H1 (cell line): ENCODE results near the gene TRAPPC3. TPM values are rescaled to one million over a fixed set of nuclear protein-coding genes. Genes with fewer than 3 reads are reported as not detected.

Experiments
- ATF2 ChIP-seq: IDR thresholded peaks from 2 replicates; pipeline ENCODE4 v1.6.1; 2012; ENCODE audit warnings: low read length, inconsistent platforms
- BRCA1 ChIP-seq: IDR thresholded peaks from 2 replicates; pipeline ENCODE4 v1.6.1; 2012; ENCODE audit warnings: low read depth, low read length, improper control_type of control experiment
- CBX5 ChIP-seq: fragments of 300-800, 300-1000 bp; sonication (generic); IDR thresholded peaks from 2 replicates; pipeline ENCODE4 v1.7.1; 2016; ENCODE audit warnings: antibody characterized with exemption, low read length, low read depth
- CHD2 ChIP-seq: IDR thresholded peaks from 2 replicates; pipeline ENCODE4 v1.6.1; 2012; ENCODE audit warnings: low read length, improper control_type of control experiment
- CHD7 ChIP-seq: fragments of 300-600 bp; sonication (generic); IDR thresholded peaks from 2 replicates; pipeline ENCODE4 v1.7.1; 2012; ENCODE audit warnings: low read length, moderate library complexity, mild to moderate bottlenecking, inconsistent platforms; ENCODE audit not compliant: insufficient replicate concordance
- EZH2 ChIP-seq: fragments of 200-600 bp; sonication (generic); IDR thresholded peaks from 2 replicates; pipeline ENCODE4 v1.7.1; 2012; ENCODE audit warnings: low read depth, mild to moderate bottlenecking, moderate library complexity, low read length, inconsistent platforms; ENCODE audit not compliant: severe bottlenecking
- POLR2A ChIP-seq, 2 experiments: IDR thresholded peaks; 1 replicate in 1 of 2; 2 replicates in 1 of 2; pipeline ENCODE4 v1.6.1; 2011; ENCODE audit warnings: low read depth in 2 of 2, low read length in 2 of 2, mild to moderate bottlenecking in 2 of 2; ENCODE audit errors: control extremely low read depth in 1 of 2
- TBP ChIP-seq: IDR thresholded peaks from 2 replicates; pipeline ENCODE4 v1.6.1; 2011; ENCODE audit warnings: low read depth, low read length, improper control_type of control experiment
- YY1 ChIP-seq: IDR thresholded peaks from 2 replicates; pipeline ENCODE4 v1.6.1; 2011; ENCODE audit warnings: low read depth, mild to moderate bottlenecking, low read length
- polyA plus RNA-seq, 7 experiments: library from polyadenylated mRNA; depleted of rRNA in 3 of 7; stranded (reverse) in 5 of 7; unstranded in 2 of 7; fragments of >200 nt in 5 of 7; fragments of 200-250 nt in 2 of 7; gene quantifications; 1 replicate in 5 of 7; 2 replicates in 1 of 7; 4 replicates in 1 of 7; pipeline versions ENCODE4 v1.2.1 to v1.2.3, GENCODE V29; 2011 to 2013; ENCODE audit warnings: missing spikeins in 2 of 7, mixed read lengths in 2 of 7
- total RNA-seq: library from RNA; stranded (reverse); fragmentation: NEBNext Ultra II Directional; extraction: Animal tissue kit (Norgen Biotek cat#: 25700); gene quantifications from 2 replicates; pipeline ENCODE4 v1.2.1, GENCODE V29; 2021

The TRAPPC3 gene
- total and polyA plus RNA-seq, 2 of the 8 experiments (the other 6 are each of a cell fraction or from before 2014, with no cell fraction given): 47.8 to 51.0 TPM

GRCh38 chr1:36095760-36096405, 53.4 kb downstream of the TRAPPC3 start (continued):
- TF ChIP-seq CHD7: no peak
- TF ChIP-seq ATF2: no peak
- TF ChIP-seq TBP: no peak
- TF ChIP-seq EZH2: no peak
- no peak for TF ChIP-seq POLR2A (IDR thresholded peaks at IDR 0.05; ENCODE audit: control extremely low read depth in 1 of 2, low read depth in 2 of 2, low read length in 2 of 2)
- TF ChIP-seq CHD2: no peak
- no peak for TF ChIP-seq YY1
- no peak for TF ChIP-seq BRCA1
- no peak for TF ChIP-seq CBX5
